Endothelial cell (in vitro differentiated cells): ENCODE measurements around the gene FTL. TPM values are rescaled to one million over a fixed set of nuclear protein-coding genes. Genes with fewer than 3 reads are reported as not detected.
A peak's percentile ranks its signal among the peaks of the same experiment; 100 is the strongest.

Experiments
- DNase-seq: peaks from one replicate; pipeline ENCODE4 v3.0.0; 2021; ENCODE audit warnings: low spot score
- H3K27ac Mint-ChIP-seq: one replicate; pipeline ENCODE4 v1.8.0; 2021; ENCODE audit warnings: mixed read lengths, inconsistent platforms; ENCODE audit not compliant: unreplicated experiment
- H3K27me3 Mint-ChIP-seq: one replicate; pipeline ENCODE4 v1.8.0; 2021; ENCODE audit warnings: mild to moderate bottlenecking, moderate library complexity, mixed read lengths, inconsistent platforms; ENCODE audit not compliant: unreplicated experiment
- H3K36me3 Mint-ChIP-seq: one replicate; pipeline ENCODE4 v1.8.0; 2021; ENCODE audit warnings: mild to moderate bottlenecking, low read depth, mixed read lengths, inconsistent platforms; ENCODE audit not compliant: unreplicated experiment
- H3K4me1 Mint-ChIP-seq: one replicate; pipeline ENCODE4 v1.8.0; 2021; ENCODE audit warnings: mild to moderate bottlenecking, mixed read lengths, inconsistent platforms; ENCODE audit not compliant: unreplicated experiment
- H3K4me3 Mint-ChIP-seq: one replicate; pipeline ENCODE4 v1.8.0; 2021; ENCODE audit warnings: mild to moderate bottlenecking, mixed read lengths, inconsistent platforms; ENCODE audit not compliant: unreplicated experiment
- H3K9me3 Mint-ChIP-seq: one replicate; pipeline ENCODE4 v1.8.0; 2021; ENCODE audit warnings: mixed read lengths, inconsistent platforms; ENCODE audit not compliant: unreplicated experiment
- total RNA-seq: library from RNA; stranded (reverse); fragmentation: NEBNext Ultra II Directional; extraction: Animal tissue kit (Norgen Biotek cat#: 25700); gene quantifications from one replicate; pipeline ENCODE4 v1.2.1, GENCODE V29; 2021; ENCODE audit not compliant: unreplicated experiment
- TF ChIP-seq, protein P1 (sequence below): fragments of 200-600 bp; sonication (generic); IDR thresholded peaks from one replicate; pipeline ENCODE4 v1.5.0; 2021; ENCODE audit warnings: antibody characterized with exemption; ENCODE audit not compliant: unreplicated experiment

Gene FTL
- total RNA-seq, 1 donor from 2014 or later = 1,109 TPM

DNA sequence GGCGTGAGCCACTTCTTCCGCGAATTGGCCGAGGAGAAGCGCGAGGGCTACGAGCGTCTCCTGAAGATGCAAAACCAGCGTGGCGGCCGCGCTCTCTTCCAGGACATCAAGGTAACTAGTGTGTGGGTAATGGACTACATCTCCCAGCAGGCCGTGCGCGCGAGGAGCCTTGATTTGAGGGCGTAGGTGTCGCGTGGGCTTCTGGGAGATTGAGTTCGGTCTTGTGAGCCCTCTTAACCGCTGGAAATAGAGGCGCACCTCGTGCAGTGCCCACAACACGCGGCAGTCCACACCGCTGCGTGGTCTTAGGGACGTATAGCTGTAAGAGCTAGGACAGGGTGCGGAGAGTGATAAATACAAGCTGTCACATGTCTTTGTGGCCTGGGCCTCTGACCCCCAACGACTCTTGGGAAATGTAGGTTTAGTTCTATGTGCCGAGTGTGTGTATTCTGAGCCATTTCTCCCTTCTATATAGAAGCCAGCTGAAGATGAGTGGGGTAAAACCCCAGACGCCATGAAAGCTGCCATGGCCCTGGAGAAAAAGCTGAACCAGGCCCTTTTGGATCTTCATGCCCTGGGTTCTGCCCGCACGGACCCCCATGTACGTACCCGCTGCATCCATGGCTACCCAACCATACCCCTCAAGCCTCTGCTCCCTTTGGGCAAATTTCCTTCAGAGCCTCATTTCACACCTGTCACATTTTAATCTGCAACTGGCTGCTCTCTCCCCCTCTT lies 864 bp downstream of the FTL start:
- H3K9me3 Mint-ChIP-seq = no peaks in the 10 kb centered on the region
- DNase-seq = peak; percentile 80
- peaks cover 26% of the 10 kb centered on the region for H3K27me3 Mint-ChIP-seq
- H3K4me3 Mint-ChIP-seq = peak overlapping the region; percentile 99
- peak overlapping the region; percentile 76 for H3K27ac Mint-ChIP-seq
- H3K36me3 Mint-ChIP-seq = peaks cover 26% of the 10 kb centered on the region
- TF ChIP-seq, protein P1, sequence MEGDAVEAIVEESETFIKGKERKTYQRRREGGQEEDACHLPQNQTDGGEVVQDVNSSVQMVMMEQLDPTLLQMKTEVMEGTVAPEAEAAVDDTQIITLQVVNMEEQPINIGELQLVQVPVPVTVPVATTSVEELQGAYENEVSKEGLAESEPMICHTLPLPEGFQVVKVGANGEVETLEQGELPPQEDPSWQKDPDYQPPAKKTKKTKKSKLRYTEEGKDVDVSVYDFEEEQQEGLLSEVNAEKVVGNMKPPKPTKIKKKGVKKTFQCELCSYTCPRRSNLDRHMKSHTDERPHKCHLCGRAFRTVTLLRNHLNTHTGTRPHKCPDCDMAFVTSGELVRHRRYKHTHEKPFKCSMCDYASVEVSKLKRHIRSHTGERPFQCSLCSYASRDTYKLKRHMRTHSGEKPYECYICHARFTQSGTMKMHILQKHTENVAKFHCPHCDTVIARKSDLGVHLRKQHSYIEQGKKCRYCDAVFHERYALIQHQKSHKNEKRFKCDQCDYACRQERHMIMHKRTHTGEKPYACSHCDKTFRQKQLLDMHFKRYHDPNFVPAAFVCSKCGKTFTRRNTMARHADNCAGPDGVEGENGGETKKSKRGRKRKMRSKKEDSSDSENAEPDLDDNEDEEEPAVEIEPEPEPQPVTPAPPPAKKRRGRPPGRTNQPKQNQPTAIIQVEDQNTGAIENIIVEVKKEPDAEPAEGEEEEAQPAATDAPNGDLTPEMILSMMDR = no peak
- peaks cover 53% of the 10 kb centered on the region for H3K4me1 Mint-ChIP-seq

DNA sequence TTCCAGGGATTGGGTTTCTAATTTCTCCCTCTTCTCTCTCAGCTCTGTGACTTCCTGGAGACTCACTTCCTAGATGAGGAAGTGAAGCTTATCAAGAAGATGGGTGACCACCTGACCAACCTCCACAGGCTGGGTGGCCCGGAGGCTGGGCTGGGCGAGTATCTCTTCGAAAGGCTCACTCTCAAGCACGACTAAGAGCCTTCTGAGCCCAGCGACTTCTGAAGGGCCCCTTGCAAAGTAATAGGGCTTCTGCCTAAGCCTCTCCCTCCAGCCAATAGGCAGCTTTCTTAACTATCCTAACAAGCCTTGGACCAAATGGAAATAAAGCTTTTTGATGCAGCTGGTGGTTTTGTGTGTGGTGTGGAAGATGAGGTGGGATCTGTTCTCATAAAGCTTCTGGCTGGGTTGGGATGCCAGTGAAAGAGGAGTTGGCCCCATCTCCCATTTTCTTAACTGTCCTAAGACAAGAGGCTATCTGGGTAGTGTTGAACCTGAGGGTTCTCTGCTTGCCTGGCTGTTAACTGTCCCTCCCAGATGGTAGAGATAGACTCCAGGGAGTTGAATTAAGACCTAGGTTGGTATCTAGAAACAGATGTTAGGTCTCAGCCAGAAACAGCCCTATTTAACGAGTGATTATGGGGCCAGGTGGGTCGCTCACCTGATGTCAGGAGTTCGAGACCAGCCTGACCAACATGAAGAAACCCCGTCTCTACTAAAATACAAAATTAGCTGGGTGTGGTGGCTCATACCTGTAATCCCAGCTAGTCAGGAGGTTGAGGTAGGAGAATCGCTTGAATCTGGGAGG lies 1.6 kb downstream of the FTL start:
- H3K36me3 Mint-ChIP-seq = peaks cover 23% of the 10 kb centered on the region
- H3K9me3 Mint-ChIP-seq = no peaks in the 10 kb centered on the region
- H3K27ac Mint-ChIP-seq = peak overlapping the region; percentile 30
- peaks cover 47% of the 10 kb centered on the region for H3K4me1 Mint-ChIP-seq
- TF ChIP-seq, protein P1 = no peak
- H3K27me3 Mint-ChIP-seq = peaks cover 24% of the 10 kb centered on the region
- peak overlapping the region; percentile 99 for H3K4me3 Mint-ChIP-seq
- no peak for DNase-seq

DNA sequence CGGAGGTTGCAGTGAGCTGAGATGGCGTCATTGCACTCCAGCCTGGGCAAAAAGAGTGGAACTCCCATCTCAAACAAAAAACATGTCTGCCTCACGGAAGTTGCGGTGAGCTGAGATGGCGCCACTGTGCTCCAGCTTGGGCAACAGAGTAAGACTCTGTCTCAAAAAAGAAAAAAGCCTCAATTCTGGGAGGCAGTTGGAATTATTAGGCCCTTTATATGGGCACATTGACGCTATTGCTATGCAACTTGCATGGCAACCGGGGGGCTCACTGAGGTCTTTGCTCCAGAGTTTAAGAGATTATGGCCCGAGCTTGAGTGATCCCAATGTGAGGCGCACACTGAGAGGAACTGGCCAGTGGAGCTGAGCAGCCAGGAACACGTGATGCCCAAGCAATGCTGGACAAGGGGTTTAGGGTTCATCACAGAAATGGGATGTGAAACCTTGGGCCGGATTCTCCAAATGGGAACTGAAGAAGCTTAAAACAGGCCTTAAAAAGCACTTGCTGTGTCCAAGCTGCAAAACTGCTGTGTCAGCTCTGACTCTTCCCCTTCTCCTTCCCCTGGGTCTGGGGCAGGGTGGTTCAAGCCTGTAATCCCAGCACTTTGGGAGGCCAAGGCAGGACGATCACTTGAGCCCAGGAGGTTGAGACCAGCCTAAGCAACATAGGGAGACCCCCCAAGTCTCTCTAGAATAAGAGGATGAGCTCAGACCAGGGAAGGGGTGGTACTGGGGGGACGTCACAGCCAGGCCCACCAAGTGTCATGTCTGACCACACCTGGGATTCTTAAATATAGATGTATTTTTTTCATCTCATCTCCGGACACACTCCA lies 2.5 kb downstream of the FTL start:
- peaks cover 42% of the 10 kb centered on the region for H3K4me1 Mint-ChIP-seq
- H3K27ac Mint-ChIP-seq = no peak overlapping the region
- H3K36me3 Mint-ChIP-seq = peaks cover 23% of the 10 kb centered on the region
- peak overlapping the region; percentile 78 for H3K4me3 Mint-ChIP-seq
- peaks cover 21% of the 10 kb centered on the region for H3K27me3 Mint-ChIP-seq
- TF ChIP-seq, protein P1 = no peak
- DNase-seq = no peak
- no peaks in the 10 kb centered on the region for H3K9me3 Mint-ChIP-seq

DNA sequence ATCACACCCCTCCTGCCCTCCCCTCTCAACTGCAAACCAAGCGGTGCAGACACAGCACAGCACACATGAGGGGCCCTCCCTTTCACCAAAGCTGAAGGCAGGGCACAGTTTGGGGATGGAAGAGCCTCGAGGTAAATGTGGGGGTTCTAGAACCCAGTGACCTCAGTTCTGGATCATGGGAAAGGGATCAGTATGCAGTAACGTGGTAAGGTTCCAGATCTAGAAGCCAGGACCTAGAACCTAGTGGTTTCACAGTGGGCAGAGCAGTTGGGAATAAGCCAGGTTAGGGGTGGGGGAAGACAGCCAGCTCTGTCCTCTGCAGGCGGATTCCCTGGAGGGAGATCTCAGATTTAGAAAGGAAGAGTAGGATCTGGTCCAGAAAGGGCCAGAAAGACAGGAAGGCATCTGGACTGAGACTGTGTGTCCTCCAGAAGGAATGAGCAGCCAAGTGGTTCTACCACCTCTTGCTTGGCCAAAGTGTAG lies 3.1 kb downstream of the FTL start:
- peak overlapping the region; percentile 78 for H3K4me3 Mint-ChIP-seq
- no peaks in the 10 kb centered on the region for H3K9me3 Mint-ChIP-seq
- H3K36me3 Mint-ChIP-seq = peaks cover 23% of the 10 kb centered on the region
- H3K27ac Mint-ChIP-seq = no peak overlapping the region
- peaks cover 36% of the 10 kb centered on the region for H3K4me1 Mint-ChIP-seq
- TF ChIP-seq, protein P1 = no peak
- H3K27me3 Mint-ChIP-seq = peaks cover 21% of the 10 kb centered on the region
- no peak for DNase-seq
